Measurements from ENCODE around the gene PIP4K2B.

GRCh38 chr17:38773258-38773657 lies 26.1 kb downstream of the PIP4K2B start:
- TF ChIP-seq CTCF (IDR thresholded peaks at IDR 0.05; ENCODE audit: insufficient read depth, low read length) (no peak), POLR2AphosphoS5 (IDR thresholded peaks at IDR 0.05; ENCODE audit: low read depth) (no peak), GABPA (IDR thresholded peaks at IDR 0.05; ENCODE audit: low read depth) (no peak), REST (IDR thresholded peaks at IDR 0.05; ENCODE audit: insufficient replicate concordance, low read depth) (no peak)
